ENCODE data around the gene ACO2.

Gene ACO2

DNA sequence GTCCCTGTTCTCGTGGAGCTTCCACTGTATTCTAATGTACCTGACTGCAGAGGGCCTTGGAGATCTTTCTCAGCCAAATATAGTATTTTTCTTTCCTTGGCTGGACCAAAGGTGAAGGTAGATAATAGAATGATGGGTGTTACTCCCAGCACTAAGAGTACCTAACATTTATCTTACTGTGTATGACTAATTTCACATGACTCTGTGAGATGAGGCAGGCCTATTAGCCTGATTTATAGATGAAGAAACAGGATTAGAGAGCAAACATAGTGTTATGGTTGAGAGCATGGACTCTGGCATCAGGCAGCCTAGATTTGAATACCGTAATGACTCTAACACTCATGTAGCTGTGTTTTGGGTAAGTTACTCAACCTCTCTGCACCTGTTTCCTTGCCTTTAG, 2.7 kb downstream of the ACO2 start:
- Histone ChIP-seq H3K27me3 (no peaks in the 10 kb centered on the region), H3K4me1 (peaks cover 3% of the 10 kb centered on the region; the same call in 1 of the 2 replicates), H3K4me3 (ENCODE audit: low read depth, low read length) (no peak overlapping the region), H3K36me3 (peaks cover 29% of the 10 kb centered on the region), H3K9me3 (no peaks in the 10 kb centered on the region)
- DNase-seq = no peak
- TF ChIP-seq CTCF (IDR thresholded peaks at IDR 0.05; ENCODE audit: low read depth, low read length) = no peak

DNA sequence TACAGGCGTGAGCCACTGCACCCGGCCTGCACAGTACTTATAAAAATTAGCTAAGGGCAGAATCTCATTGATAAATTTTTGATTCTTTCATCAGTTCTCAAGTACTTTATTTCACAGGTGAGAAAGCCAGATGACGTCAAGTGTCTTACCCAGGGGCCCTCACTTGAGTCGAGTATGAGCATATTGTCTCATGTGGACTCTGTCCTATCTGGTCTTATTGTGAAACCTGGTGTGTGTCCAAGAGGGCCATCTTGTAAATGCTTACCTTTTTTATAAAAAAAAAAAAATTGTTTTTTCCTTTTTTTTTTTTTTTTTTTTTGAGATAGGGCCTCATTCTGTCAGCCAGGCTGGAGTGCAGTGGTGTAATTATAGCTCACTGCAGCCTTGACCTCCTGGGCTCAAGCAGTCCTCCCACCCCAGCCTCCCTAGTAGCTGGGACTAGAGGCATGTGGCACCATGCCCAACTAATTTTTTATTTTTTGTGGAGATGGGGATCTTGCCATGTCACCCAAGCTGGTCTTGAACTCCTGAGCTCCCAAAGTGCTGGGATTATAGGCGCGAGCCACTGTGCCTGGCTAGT, 6.0 kb downstream of the ACO2 start:
- Histone ChIP-seq H3K36me3 (peaks cover 18% of the 10 kb centered on the region), H3K9me3 (no peaks in the 10 kb centered on the region), H3K27me3 (no peaks in the 10 kb centered on the region), H3K4me3 (ENCODE audit: low read depth, low read length) (no peak overlapping the region), H3K4me1 (peaks cover 1% of the 10 kb centered on the region; the same call in 1 of the 2 replicates)
- DNase-seq = no peak
- TF ChIP-seq CTCF (IDR thresholded peaks at IDR 0.05; ENCODE audit: low read depth, low read length) = no peak

- no peak for DNase-seq
- no peaks in the 10 kb centered on the region; the same call in 1 of the 2 replicates for H3K36me3 ChIP-seq
- no peaks in the 10 kb centered on the region for H3K27me3 ChIP-seq
- no peak overlapping the region for H3K4me3 ChIP-seq (ENCODE audit: low read depth, low read length)
- H3K9me3 ChIP-seq = no peaks in the 10 kb centered on the region
- TF ChIP-seq CTCF (IDR thresholded peaks at IDR 0.05; ENCODE audit: low read depth, low read length) = no peak
- H3K4me1 ChIP-seq = no peaks in the 10 kb centered on the region
Observed at GRCh38 chr22:41478473-41478872, 9.6 kb downstream of the ACO2 start.

DNA sequence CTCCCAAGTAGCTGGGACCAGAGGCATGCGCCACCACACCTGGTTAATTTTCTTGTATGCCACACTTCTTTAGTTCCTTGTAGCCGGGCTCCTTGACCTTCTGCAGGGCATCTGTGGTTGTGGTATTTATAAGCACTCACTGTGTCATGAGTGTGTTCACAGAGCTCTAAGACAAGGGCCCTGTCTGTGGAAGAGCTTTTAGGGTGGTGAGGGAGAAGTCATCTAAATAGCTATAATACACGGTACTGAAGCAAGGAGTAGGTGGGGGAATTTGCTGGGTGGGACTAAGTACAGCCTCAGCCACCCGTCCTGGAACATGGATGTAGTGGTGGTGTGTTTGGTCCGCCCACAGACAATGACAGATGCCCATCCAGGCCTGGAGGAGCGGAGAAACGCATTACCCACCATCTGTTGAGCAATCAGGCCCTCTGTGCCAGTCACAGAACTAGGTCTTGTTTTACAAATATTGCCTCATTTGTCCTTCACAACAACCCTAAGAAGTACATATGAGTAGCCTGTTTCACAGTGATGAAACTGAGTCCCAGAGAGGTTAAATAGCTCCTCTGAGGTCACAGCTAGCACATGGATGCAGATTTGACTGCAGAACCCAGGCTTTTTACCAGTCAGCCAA, 10.1 kb downstream of the ACO2 start:
- no peak for TF ChIP-seq CTCF (IDR thresholded peaks at IDR 0.05; ENCODE audit: low read depth, low read length)
- DNase-seq = peak; percentile 19
- no peak overlapping the region for H3K4me3 ChIP-seq (ENCODE audit: low read depth, low read length)
- no peaks in the 10 kb centered on the region for H3K27me3 ChIP-seq
- H3K36me3 ChIP-seq = no peaks in the 10 kb centered on the region; the same call in 1 of the 2 replicates
- H3K9me3 ChIP-seq = no peaks in the 10 kb centered on the region
- no peaks in the 10 kb centered on the region for H3K4me1 ChIP-seq

- no peaks in the 10 kb centered on the region for H3K9me3 ChIP-seq
- H3K4me3 ChIP-seq (ENCODE audit: low read depth, low read length) = no peak overlapping the region
- no peak for DNase-seq
- H3K4me1 ChIP-seq = no peaks in the 10 kb centered on the region
- no peaks in the 10 kb centered on the region for H3K27me3 ChIP-seq
- no peak for TF ChIP-seq CTCF (IDR thresholded peaks at IDR 0.05; ENCODE audit: low read depth, low read length)
- no peaks in the 10 kb centered on the region; the same call in 1 of the 2 replicates for H3K36me3 ChIP-seq
Observed at GRCh38 chr22:41479671-41480396, 10.9 kb downstream of the ACO2 start.

- DNase-seq = no peak
Observed at GRCh38 chr22:41480397-41480735, 11.4 kb downstream of the ACO2 start.

More at GRCh38 chr22:41480397-41480735, 11.4 kb downstream of the ACO2 start:
- Histone ChIP-seq H3K4me3 (ENCODE audit: low read depth, low read length) (no peak overlapping the region), H3K9me3 (no peaks in the 10 kb centered on the region), H3K4me1 (no peaks in the 10 kb centered on the region), H3K27me3 (no peaks in the 10 kb centered on the region), H3K36me3 (no peaks in the 10 kb centered on the region; the same call in 1 of the 2 replicates)
- no peak for TF ChIP-seq CTCF (IDR thresholded peaks at IDR 0.05; ENCODE audit: low read depth, low read length)

Measured in BE2C (cell line).